HS-27A (cell line): ENCODE measurements around the gene ZSCAN23.
"Not testable (repeated sequence)": the region's sequence is repeated elsewhere in the genome, so short reads cannot be mapped to it uniquely, and the experiment has no call there.

Source experiments
- DNase-seq: peaks from one replicate; pipeline ENCODE4 v3.0.0-alpha.2; 2012; ENCODE audit warnings: low read depth, missing footprints

Gene ZSCAN23

GRCh38 chr6:28443112-28443773, at the start of gene ZSCAN23:
TSS of gene ZSCAN23 (minus strand) at chr6:28443491. CDS start at chr6:28436266, 7,225 bp downstream.
- peak; percentile 62 for DNase-seq

DNA sequence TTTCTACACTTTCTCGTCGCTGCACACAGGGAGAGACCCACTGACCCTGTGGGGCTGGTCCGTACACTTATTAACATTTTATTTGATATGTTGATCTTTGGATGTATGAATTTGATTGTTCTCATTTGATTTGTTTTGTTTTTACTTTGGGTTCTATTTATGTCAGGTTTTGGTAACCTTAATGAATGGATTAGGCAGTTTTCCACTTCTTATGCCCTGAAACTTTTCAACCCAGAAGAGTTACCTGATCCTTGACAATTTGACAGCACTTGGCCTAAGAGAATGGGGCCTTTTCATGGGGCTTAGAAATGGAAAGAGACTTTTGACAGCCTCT, 48.7 kb upstream of the ZSCAN23 start:
- no peak for DNase-seq

DNA sequence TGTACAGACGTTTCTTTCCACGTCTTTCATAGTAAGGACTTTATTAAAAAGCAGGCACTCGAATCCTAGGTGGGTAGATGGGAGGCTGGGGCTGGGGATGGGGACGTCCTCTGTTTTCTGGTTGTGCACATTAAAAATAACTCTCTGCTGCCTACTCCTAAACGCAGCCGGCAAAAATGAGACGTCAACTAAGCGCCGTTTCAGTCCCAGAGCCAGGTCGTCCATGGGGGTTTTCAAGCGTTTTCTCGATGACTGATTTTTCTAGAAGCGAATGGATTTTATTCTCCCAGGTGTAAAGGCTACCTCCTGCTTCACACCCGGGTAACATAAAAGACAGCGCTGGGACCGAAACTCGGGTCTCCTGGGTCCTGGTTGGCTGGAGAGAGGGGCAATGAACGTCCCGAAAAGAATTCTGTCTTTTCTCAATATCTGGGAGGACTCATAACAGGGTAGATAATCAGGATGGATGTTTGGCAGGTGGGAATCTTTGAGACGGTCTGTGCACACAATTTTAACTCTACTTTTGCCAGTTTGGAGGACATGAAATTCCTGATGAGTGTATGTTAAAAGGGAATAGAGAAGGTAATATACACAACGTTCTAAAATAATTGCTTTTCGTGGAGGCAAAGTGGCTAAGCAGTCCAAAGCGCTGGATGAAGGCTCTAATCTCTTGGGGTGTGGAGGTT, 47.1 kb upstream of the ZSCAN23 start:
- no peak for DNase-seq

DNA sequence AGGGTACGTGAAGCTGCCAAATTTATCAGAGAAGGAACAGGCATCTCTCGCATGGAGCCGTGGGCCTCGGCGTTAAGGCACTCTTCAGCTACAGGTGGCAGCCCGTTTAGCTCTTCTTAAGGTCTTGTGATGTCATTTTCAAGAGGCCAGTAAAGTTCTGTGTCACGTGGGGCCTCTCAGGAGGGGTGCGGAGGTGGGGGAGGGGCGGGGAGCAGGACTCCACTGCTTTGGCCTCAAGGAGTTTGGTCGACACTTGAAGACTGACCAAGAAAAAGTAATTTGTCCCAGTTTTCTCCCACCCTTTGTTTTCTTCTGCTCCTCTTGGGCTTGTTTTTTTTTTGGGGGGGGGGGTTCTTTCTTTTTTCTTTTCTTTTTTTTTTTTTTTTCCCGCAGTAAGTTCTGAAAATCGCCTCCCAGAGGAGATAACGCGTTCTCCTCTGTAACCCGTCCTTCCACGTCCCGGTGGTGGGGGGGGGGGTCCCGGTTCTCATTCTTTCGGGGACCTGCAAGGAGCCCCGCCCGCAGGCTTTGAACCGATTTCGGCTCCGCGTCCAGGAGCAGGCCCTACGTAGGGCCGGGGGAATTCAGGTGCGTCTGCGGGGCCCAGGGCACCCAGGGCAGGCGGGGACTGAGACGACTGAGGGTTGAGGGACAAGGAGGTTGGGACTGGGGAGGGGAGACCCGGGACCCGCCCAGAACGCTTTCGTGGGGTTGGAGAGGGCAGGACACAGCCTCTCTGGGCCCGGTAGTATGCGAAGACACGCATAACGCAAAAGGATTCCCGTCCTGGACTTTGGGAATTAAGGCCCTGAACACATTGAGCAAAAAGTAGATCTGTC, 46.3 kb upstream of the ZSCAN23 start:
- DNase-seq, result peak; percentile 50

- peak; percentile 64 for DNase-seq
Observed at GRCh38 chr6:28488916-28489365, 45.6 kb upstream of the ZSCAN23 start.

DNA sequence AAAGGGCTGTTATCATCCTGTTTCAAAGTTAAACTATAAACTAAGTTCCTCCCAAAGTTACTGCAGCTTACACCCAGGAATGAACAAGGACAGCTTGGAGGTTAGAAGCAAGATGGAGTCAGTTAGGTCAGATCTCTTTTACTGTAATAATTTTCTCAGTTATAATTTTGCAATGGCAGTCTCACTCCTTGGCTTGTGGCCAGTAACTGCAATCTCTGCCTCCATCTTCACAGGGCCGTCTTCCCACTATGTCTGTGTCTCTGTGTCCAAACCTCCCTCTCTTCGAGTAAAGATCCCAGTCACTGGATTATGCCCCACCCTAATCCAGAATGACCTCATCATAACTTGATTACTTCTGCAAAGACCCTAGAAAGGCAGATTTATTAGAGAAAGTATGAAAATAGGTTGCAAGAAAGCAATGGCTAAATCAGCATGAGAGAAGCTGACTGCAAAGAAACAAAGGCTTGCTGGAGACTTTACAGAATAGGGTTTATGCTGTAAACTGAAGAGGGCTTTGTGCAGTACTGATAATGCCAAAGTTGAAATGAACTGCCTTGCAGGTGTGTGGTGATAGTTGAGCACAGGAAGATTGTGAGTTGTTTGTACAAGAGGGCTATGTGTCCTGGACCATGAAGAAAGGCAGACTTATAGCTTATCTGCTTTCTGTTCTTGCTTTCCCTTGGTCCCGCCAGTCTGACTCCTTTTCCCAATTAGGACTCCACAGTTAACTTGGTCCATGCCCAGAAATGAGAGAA, 43.9 kb upstream of the ZSCAN23 start:
- no peak for DNase-seq

- DNase-seq, result no peak
Observed at GRCh38 chr6:28486533-28486932, 43.2 kb upstream of the ZSCAN23 start.

DNA sequence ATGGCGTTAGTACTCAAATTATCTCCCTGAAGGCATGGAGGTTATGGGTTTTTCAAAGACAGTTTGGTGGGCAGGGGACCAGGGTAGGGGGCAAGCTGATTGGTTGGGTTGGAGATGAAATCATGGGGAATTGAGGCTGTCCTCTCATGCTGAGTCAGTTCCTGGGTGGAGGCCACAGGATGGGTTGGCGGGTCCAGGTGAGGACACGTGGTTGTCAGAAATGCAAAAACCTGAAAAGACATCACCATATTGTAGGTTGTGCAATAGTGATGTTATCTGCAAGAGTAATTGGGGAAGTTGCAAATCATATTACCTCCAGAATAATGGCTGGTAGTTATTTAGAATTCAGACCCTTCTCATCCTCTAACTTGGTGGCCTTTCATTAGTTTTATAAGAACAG, 42.2 kb upstream of the ZSCAN23 start:
- no peak for DNase-seq

DNA sequence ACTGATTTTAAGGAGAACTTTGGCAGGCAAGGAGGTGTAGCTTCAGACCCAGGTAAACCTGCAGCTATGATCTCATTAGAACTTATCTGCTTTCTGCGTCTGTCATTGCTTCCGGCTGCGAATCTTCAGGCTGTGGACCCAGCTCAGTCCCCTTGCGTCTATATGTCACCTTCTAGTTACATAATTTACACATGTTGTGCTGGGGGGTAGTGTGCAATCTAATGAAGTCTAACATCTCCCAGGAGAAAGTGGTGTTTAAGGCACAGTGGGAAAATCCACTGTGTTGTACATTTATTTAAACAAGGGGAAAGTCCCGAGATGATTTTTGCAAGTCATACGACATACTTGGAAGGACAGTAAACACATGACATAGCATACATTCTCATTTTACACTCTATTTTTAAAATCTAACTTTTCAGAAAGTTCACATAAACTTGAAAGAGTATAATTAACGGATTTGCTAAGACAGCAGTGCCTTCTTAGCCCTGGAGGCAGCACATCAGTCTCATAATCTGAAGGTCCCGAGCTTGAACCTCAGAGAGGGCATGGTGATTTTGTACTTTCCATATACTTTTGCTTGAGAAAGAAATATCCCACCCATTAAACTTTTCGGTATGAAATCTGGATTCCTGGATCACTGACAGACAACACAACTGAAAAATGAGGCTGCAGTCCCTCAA, 37.1 kb upstream of the ZSCAN23 start:
- DNase-seq, result no peak

DNA sequence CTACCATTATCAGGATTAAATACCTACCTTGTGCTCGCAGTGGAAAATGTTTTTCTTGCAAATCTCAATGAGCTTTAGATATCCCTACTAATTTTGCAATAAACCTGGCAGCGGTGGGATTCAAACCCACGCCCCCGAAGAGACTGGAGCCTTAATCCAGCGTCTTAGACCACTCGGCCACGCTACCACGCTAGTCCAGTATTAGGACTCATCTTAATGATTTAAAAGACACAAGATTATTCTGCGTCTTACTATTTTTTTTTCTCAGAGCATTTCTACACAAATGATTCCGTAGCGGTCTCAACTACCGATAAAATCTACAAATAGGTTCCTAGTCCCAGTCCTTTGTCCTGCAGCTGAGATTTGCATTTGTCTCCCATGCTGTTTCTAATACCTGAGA, 35.2 kb upstream of the ZSCAN23 start:
- DNase-seq, result no peak

GRCh38 chr6:28474441-28475219, 31.3 kb upstream of the ZSCAN23 start:
- DNase-seq, result peak; percentile 84

DNA sequence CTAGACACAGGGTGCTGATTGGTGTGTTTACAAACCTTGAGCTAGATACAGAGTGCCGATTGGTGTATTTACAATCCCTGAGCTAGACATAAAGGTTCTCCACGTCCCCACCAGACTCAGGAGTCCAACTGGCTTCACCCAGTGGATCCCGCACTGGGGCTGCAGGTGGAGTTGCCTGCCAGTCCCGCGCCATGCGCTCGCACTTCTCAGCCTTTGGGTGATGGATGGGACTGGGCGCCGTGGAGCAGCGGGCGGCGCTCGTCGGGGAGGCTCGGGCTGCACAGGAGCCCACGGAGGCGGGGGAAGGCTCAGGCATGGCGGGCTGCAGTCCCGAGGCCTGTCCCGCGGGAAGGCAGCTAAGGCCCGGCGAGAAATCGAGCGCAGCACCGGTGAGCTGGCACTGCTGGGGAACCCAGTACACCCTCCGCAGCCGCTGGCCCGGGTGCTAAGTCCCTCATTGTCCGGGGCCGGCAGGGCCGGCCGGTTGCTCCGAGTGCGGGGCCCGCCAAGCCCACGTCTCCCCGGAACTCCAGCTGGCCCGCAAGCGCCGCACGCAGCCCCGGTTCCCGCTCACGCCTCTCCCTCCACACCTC, 26.0 kb upstream of the ZSCAN23 start:
- not testable (repeated sequence) for DNase-seq

DNA sequence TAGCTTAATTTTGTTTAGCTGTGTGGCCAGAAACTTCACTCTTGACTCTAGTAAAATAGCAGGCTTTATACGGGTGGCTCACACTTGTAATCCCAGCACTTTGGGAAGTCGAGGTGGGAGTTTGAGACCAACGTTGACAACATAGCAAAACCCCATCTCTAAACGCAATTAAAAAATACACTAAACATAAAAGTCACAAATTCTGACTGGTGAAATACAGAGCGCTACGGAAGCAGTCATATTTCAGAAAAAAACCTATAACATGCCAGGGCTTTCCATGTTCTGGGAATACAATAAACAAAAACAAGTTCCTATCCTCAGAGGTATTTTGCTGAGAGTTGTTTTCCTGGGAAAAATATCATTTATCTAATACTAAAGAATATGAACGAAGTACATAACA, 24.8 kb upstream of the ZSCAN23 start:
- DNase-seq, result no peak

DNA sequence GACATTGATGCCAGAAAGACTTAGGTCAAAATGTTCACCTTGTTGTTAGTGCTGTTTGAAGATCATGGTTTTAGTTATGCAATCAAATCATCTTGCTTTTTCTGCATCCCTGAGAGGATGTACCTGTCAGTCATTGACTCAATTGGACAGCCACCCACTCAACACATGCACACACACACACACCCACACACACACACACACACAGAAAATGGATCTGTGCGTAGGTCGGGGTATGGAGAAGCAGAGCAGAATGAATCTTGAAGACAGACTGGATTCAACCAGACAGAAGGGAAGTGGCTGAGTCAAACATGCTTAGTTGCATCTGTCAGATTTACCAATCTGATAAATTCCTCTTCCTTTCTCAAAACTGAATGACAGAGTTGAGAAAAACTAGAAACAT, 19.1 kb upstream of the ZSCAN23 start:
- DNase-seq, result no peak

DNA sequence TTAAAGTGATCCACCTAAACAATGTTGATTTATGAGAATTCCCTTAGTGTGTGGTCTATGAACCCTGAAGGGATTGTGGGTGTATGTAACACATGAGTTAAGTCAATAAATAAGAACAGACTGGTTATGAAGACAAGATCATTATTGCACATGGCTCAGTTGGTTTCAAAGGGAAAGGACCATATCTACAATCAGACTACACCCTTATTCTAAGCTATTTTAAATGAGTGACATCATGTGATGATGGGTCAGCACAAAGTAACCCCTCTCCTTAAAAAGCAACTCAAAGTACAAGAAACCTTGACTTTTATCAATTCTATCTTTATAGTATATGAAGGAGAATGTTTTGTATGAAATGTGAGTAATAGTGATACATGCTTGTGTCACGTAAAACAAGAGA, 15.3 kb upstream of the ZSCAN23 start:
- no peak for DNase-seq

DNA sequence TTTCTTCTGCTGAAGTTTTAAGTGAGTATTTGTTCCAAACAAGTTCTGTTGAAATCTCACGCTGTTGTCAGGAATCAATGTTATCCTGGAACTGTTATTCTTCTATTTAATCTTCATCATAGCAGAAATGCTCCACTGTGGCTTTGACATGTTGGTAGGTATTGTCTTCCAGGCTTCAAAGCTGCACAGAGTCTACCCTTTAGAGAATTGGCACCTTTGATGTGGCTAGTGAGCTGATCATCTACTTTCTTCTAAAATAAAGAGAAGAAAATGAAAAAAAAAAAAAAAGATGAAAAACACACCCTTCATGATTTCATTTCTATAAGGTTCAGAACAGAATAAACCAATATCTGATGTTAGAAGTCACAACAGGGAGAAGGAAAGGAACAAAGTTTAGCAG, 5.8 kb upstream of the ZSCAN23 start:
- no peak for DNase-seq

- not testable (repeated sequence) for DNase-seq
Observed at GRCh38 chr6:28447512-28447906, 4.2 kb upstream of the ZSCAN23 start.

- no peak for DNase-seq
Observed at GRCh38 chr6:28446818-28447511, 3.7 kb upstream of the ZSCAN23 start.

DNA sequence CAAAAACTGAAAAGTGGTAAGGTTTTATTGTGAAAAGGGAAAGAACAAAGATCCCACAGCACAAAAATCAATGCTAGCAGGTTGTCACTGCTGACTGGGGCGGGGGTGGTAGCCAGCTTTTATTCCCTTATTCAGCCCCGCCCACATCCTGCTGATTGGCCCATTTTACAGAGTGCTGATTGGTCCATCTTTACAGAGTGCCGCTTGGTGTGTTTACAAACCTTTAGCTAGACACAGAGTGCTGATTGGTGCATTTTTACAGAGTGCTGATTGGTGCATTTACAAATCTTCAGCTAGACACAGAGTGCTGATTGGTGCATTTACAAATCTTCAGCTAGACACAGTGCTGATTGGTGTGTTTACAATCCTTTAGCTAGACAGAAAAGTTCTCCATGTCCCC, 1.5 kb upstream of the ZSCAN23 start:
- not testable (repeated sequence) for DNase-seq

DNA sequence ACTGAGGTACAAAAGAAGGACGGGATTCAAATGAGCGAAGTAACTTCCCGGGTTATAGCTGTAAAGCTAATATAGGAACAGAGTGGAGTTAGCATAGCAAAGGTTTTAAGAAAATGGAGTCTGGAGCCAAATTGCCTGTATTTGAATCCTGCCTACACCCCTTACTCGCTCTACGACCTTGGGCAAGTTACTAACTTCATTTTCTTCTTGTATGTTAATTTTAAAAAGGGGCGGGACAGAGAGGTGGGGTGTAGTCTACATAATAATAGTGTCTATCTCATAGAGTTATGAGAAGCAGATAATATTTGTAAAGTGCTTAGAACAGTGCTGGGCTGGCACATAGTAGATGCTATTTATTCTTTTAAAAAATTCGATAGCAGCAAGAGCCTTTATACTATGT, 705 bp downstream of the ZSCAN23 start:
- no peak for DNase-seq
